GM12878 (cell line): ENCODE measurements around the gene CCDC137. TPM values are rescaled to one million over a fixed set of nuclear protein-coding genes. Genes with fewer than 3 reads are reported as not detected.

Experiments
- ATAC-seq: fragments of 200-7000 bp; cut with Tn5 transposase; 3 replicates; pipeline ENCODE4 v1.9.1; 2020; ENCODE audit warnings: mild to moderate bottlenecking, moderate library complexity
- BruUV-seq: library from RNA; stranded (reverse); fragments of 400-500 nt; replicated peaks from 2 replicates; lab custom pipeline; 2021; lab: Mats Ljungman, UMichigan
- CTCF ChIA-PET: fragments of 300-600 bp; sonication (Branson Sonifier 250); formaldehyde crosslinking; extraction: SDS; loops from one replicate; lab custom pipeline; 2021; ENCODE audit warnings: inconsistent platforms; lab: Yijun Ruan, JAX
- POLR2A ChIA-PET: fragments of 350-600 bp; formaldehyde crosslinking; extraction: SDS; loops from one replicate; lab custom pipeline; 2021; ENCODE audit warnings: inconsistent platforms; lab: Charles Lee
- RAD21 ChIA-PET: fragments of 300-600 bp; sonication (Branson Sonifier 250); formaldehyde crosslinking; loops from one replicate; lab custom pipeline; 2023; ENCODE audit warnings: antibody characterized with exemption; ENCODE audit not compliant: unreplicated experiment; lab: Charles Lee
- SMC1A ChIA-PET: fragments of 300-600 bp; sonication (Branson Sonifier 250); formaldehyde crosslinking; loops from one replicate; lab custom pipeline; 2023; ENCODE audit not compliant: unreplicated experiment, uncharacterized antibody; lab: Charles Lee
- DNase-seq: peaks from one replicate; pipeline ENCODE4 v3.0.0-alpha.2; 2011; ENCODE audit warnings: low read depth, low spot score
- FAIRE-seq: peaks from 3 replicates; lab custom pipeline; 2011; peaks lifted over from hg19 to GRCh38; lab: Jason Lieb, UNC
- H2AFZ ChIP-seq: 2 replicates; pipeline ENCODE4 v1.6.0; 2011; ENCODE audit warnings: low read depth, low read length, control low read depth; ENCODE audit not compliant: control insufficient read depth
- H3K27ac ChIP-seq: 2 replicates; pipeline ENCODE4 v1.5.1; 2011; ENCODE audit warnings: control low read depth; ENCODE audit not compliant: control insufficient read depth, insufficient read depth
- H3K27me3 ChIP-seq, 2 experiments: replicated peaks in 1 of 2; 2 replicates each; pipeline versions ENCODE4 v1.6.0 to v1.6.1; 2011; ENCODE audit warnings: low read length in 1 of 2; ENCODE audit not compliant: control insufficient read depth in 2 of 2, insufficient read depth in 2 of 2
- H3K36me3 ChIP-seq, 2 experiments: 2 replicates each; pipeline ENCODE4 v1.5.1; 2011; ENCODE audit warnings: low read length in 1 of 2; ENCODE audit not compliant: control insufficient read depth in 2 of 2, insufficient read depth in 2 of 2
- H3K4me1 ChIP-seq: 2 replicates; pipeline ENCODE4 v1.6.1; 2011; ENCODE audit warnings: mild to moderate bottlenecking, low read length, moderate library complexity, mixed read lengths; ENCODE audit not compliant: control insufficient read depth, insufficient read depth
- H3K4me2 ChIP-seq: 2 replicates; pipeline ENCODE4 v1.6.0; 2011; ENCODE audit warnings: control low read depth; ENCODE audit not compliant: control insufficient read depth, insufficient read depth
- H3K4me3 ChIP-seq: fragments of 200-600 bp; sonication (generic); 2 replicates; pipeline ENCODE4 v1.5.1; 2016
- H3K79me2 ChIP-seq: 2 replicates; pipeline ENCODE4 v1.6.0; 2011; ENCODE audit warnings: low read length; ENCODE audit not compliant: control insufficient read depth, insufficient read depth
- H3K9ac ChIP-seq: 2 replicates; pipeline ENCODE4 v1.8.0; 2011; ENCODE audit warnings: low read length, control low read depth, mixed read lengths; ENCODE audit not compliant: control insufficient read depth, insufficient read depth
- H3K9me3 ChIP-seq: replicated peaks from 3 replicates; pipeline ENCODE4 v1.5.1; 2011; ENCODE audit warnings: mild to moderate bottlenecking, low read length; ENCODE audit not compliant: control insufficient read depth, insufficient read depth
- H4K20me1 ChIP-seq: 2 replicates; pipeline ENCODE4 v1.6.0; 2011; ENCODE audit not compliant: control insufficient read depth, insufficient read depth
- JUNB ChIP-seq: IDR thresholded peaks from 2 replicates; pipeline ENCODE4 v1.6.1; 2016; ENCODE audit warnings: antibody characterized with exemption, mild to moderate bottlenecking
- PML ChIP-seq: IDR thresholded peaks from 2 replicates; pipeline ENCODE4 v1.6.1; 2012; ENCODE audit warnings: low read length, inconsistent platforms
- POLR2A ChIP-seq: IDR thresholded peaks from 2 replicates; pipeline ENCODE4 v1.6.1; 2011; ENCODE audit warnings: low read depth, mild to moderate bottlenecking, low read length
- SMAD5 ChIP-seq: IDR thresholded peaks from 2 replicates; pipeline ENCODE4 v1.6.1; 2016; ENCODE audit warnings: antibody characterized with exemption, low read depth
- SUZ12 ChIP-seq: fragments of 200-600 bp; sonication (generic); IDR thresholded peaks from one replicate; pipeline ENCODE4 v1.6.1; 2018; ENCODE audit warnings: antibody characterized with exemption, mild to moderate bottlenecking; ENCODE audit not compliant: unreplicated experiment
- ZNF687 ChIP-seq: fragments of 450-650 bp; IDR thresholded peaks from 2 replicates; pipeline ENCODE4 v1.6.1; 2017; ENCODE audit warnings: mild to moderate bottlenecking, moderate library complexity
- WGBS: methylation state at CpG from one replicate; pipeline ENCODE4 v1.1.6; 2016; ENCODE audit warnings: low lambda C conversion rate; ENCODE audit not compliant: insufficient replicate concordance, insufficient coverage; ENCODE audit errors: missing lambda C conversion rate; 5-methylcytosine and 5-hydroxymethylcytosine counted together
- in situ Hi-C: fragments of 300-500 bp; cut with MboI; formaldehyde crosslinking; loops from 9 replicates; pipeline ENCODE4 v1.14.3; 2018; ENCODE audit warnings: mixed read lengths
- intact Hi-C: fragments of 100-400 bp; cut with micrococcal nuclease; formaldehyde crosslinking; loops from one replicate; pipeline ENCODE4 v1.14.2; 2022; ENCODE audit not compliant: unreplicated experiment
- polyA plus RNA-seq, 11 experiments: library from polyadenylated mRNA; depleted of rRNA in 4 of 11; unstranded in 6 of 11; stranded (reverse) in 5 of 11; fragments of >200 nt; fragmentation: Nextera tagmentation in 4 of 11; fragmentation: Illumina TruSeq in 1 of 11; extraction: Ambion mirVana in 4 of 11; extraction: Trizol in 1 of 11; gene quantifications; 1 replicate in 1 of 11; 2 replicates in 10 of 11; pipeline versions ENCODE4 v1.2.1 to v1.2.3, GENCODE V29; 2011 to 2016; ENCODE audit warnings: inconsistent platforms in 2 of 11, missing spikeins in 2 of 11, low read depth in 1 of 11
- total RNA-seq, 4 experiments: library from RNA; depleted of rRNA in 3 of 4; stranded (reverse); fragments of >200 nt in 3 of 4; fragmentation: Illumina TruSeq in 1 of 4; extraction: Trizol in 1 of 4; gene quantifications; 2 replicates each; pipeline versions ENCODE4 v1.2.1 to v1.2.3, GENCODE V29; 2013 to 2021

Gene CCDC137
- total and polyA plus RNA-seq, 10 of the 15 experiments (the other 5 are each of a cell fraction or from before 2014, with no cell fraction given), result 2.2 to 45.4 (median 22.1) TPM

GRCh38 chr17:81707725-81708646 is 41.4 kb downstream of the CCDC137 start:
- SMC1A ChIA-PET, result no interaction called here
- in situ Hi-C loops, result no loop called here
- FAIRE-seq, result no peak

More at GRCh38 chr17:81707725-81708646, 41.4 kb downstream of the CCDC137 start:
- TF ChIP-seq SMAD5 (peak; percentile 33; the same call in 1 of the 2 replicates), SUZ12 (no peak), ZNF687 (no peak), JUNB (no peak), PML (no peak), POLR2A (peak; percentile 48)
- Histone ChIP-seq H3K79me2 (peaks cover 35% of the 10 kb centered on the region), H3K36me3 (peaks cover 9 to 23% of the 10 kb centered on the region in 2 experiments), H3K4me3 (no peak overlapping the region), H3K27me3 (no peaks in the 10 kb centered on the region), H4K20me1 (no peaks in the 10 kb centered on the region), H2AFZ (no peak overlapping the region), H3K4me1 (peaks cover 14% of the 10 kb centered on the region), H3K27ac (no peak overlapping the region), H3K9ac (no peak overlapping the region), H3K4me2 (no peak overlapping the region), H3K9me3 (no peaks in the 10 kb centered on the region)
- RAD21 ChIA-PET, result no interaction called here
- intact Hi-C loops, result no loop called here
- no peak for ATAC-seq
- CTCF ChIA-PET, result no interaction called here
- no TSS peak for BruUV-seq
- POLR2A ChIA-PET, result interaction anchor here (0.6 kb wide), 3 partner anchors 49 to 245 kb away, joined by 3 to 6 read pairs (median 4); no protein-coding TSS in a partner anchor
- no peak for DNase-seq
- 79% methylated on average over 25 of the region's 25 CpGs for WGBS
